NCI-H510A treated with DMSO at 0.1 percent for 48 hours (cell line): ENCODE data around the gene PATL2.
"Not testable (repeated sequence)": the region's sequence is repeated elsewhere in the genome, so short reads cannot be mapped to it uniquely, and the experiment has no call there.

Experiments used
- DNase-seq: peaks from one replicate; lab custom pipeline; 2025; lab: John Stamatoyannopoulos, UW

Gene PATL2

DNA sequence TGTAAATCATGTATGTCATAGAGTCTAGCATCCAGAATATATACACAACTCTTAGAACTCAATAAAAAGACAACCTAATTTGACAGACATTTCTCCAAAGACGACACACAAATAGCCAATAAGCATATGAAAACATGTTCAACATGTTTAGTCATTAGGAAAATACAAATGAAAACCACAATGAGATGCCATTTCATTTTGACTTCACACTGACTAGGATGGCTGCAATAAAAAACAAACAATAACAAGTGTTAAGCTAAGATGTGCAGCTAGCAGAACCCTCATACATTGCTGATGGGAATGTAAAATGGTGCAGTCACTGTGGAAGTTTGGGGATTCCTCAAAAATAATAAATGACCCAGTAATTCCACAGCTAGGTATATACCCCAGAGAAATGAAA is 64.1 kb downstream of the PATL2 start:
- no peak for DNase-seq

DNA sequence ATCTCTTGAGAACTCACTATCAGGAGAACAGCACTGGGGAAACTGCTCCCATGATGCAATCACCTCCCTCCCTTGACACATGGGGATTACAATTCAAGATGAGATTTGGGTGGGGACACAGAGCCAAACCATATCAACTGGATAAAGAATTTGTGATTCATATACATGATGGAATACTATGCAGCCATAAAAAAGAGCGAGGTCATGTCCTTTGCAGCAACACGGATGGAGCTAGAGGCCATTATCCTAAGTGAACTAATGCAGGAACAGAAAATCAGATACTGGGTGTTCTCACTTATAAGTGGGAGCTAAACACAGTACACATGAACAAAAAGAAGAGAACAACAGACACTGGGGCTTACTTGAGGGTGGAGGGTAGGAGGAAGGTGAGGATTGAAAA is 64.7 kb downstream of the PATL2 start:
- DNase-seq = no peak

DNA sequence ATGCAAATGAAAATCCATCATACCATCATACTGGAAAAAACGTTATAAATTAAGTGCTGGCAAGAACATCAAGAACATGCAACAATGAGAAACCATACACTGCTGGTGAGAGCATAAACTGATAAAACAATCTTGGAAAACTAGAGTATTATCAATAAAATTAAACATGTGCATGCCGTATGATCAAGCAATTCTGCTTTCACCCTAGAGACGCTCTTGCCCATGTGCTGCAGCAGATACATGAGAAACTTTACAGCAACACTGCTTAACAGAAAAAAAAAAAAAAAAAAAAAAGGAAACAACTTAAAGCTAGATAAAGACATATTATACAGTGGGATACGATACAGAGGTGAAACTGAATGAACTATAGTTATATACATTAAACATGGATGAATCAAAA is 69.5 kb downstream of the PATL2 start:
- no peak for DNase-seq

DNA sequence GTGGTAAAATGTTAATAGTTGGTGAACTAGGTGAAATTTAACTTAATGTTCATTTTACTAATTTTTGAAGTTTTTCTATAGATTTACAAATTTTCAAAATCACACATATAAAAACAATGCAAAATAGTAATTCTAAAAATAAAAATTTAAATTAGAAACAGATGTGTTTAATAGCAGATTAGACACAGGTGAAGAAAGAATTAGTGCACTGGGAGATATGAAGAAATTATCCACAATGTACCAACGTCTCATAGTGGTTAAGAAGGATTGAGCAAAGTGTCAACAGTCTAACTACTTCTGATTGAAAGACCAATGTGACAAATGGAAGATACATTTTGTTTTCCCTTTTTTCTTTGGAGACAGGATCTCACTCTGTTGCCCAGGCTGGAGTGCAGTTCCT is 74.1 kb downstream of the PATL2 start:
- no peak for DNase-seq

DNA sequence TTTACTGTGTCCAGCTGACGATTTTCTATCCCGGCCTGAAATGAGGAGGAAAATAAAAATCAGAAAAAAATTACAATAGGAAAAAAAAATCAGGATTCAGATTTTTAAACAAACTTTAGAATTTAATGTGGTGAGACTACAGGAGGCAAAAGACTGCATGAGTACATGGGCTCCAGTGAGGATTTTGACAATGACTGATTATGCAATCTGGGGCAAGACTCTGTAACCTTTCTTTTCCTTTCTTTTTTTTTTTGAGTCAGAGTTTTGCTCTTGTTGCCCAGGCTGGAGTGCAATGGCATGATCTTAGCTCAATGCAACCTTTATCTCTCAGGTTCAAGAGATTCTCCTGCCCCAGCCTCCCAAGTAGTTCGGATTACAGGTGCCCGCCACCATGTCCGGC is 77.5 kb downstream of the PATL2 start:
- no peak for DNase-seq

DNA sequence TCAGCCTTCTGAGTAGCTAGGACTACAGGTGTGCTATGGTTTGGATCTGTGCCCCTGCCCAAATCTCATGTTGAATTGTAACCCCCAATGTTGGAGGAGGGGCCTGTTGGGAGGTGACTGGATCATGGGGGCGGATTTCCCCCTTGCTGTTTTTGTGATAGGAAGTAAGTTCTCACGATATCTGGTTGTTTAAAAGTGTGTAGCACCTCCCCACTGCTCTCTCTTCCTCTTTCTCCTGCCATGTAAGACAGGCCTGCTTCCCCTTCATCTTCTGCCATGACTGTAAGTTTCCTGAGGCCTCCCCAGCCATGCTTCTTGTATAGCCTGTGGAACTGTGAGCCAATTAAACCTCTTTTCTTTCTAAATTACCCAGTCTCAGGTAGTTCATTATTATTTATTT is 85.8 kb downstream of the PATL2 start:
- not testable (repeated sequence) for DNase-seq

DNA sequence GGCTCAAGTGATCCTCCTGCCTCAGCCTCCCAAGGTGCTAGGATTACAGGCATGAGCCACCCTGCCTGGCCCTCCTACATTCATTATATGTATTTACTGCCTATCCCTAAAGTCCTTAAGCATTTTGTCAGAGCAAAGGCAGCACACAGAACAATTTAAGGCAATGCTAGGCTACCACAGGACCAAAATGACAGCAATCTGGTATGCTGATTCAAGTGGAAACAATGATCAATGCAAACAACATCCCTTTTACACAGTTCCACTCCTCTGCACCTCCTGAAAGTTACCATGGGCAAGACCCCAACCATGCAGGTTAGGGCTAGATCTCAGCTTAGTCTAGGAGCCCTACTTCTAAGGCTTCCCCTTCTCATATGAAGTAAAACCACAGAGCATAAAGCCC is 87.9 kb downstream of the PATL2 start:
- no peak for DNase-seq

DNA sequence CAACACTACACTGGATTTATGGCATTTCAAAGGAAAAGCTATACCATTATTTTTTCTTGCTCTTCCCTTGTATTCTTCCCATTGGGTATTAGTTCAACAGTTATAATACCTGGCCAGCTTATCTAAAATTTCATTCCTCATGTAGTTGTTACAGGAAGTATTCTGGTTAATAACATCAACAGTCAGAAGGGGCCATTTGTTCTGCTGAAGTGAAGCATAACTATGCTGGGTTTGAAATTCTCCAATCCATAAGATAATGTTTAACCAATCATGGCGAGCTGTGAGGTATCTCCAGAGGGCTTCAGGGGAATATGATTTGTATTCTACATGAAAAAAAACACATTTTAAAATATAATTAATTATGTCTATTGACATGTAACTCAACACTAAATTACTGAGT is 91.0 kb downstream of the PATL2 start:
- no peak for DNase-seq

DNA sequence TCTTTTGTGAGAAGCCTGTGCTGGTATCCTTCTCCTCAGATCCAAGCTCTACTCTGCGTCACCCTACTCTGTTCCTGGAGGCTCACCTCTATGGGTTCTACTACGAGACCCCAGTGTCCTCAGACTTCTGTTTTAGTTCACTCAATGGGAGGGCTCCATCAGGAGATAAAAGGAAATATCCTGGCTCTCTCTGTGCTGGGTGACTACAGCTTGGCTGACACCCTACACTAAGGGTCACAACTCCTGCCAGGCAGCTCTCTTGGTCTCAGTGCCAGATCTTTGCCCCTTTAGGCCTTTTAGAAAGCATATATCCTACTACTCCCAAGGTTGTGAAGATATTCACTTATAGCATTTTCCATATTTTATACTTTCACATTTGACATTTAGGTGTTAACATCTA is 94.1 kb downstream of the PATL2 start:
- DNase-seq = no peak
